PC-9 (cell line): ENCODE data around the gene CFAP251.

Experiments
- CTCF ChIP-seq: fragments of 200-600 bp; sonication (generic); conservative IDR thresholded peaks from 2 replicates; pipeline ENCODE4 v1.6.1; 2017; ENCODE audit warnings: mixed run types, antibody characterized with exemption, mild to moderate bottlenecking, moderate library complexity
- EZH2 ChIP-seq: fragments of 200-600 bp; sonication (generic); IDR thresholded peaks from 2 replicates; pipeline ENCODE4 v1.8.0; 2017; ENCODE audit warnings: antibody characterized with exemption, low read depth

- TF ChIP-seq CTCF, result no peak
- no peak for TF ChIP-seq EZH2
These were observed 39.6 kb downstream of the CFAP251 start for GRCh38 chr12:121957861-121958515.
